B cell (primary cell): ENCODE measurements around the gene TMEM52B. TPM values are rescaled to one million over a fixed set of nuclear protein-coding genes. Genes with fewer than 3 reads are reported as not detected.
"Not testable (repeated sequence)": the region's sequence is repeated elsewhere in the genome, so short reads cannot be mapped to it uniquely, and the experiment has no call there.

Source experiments
- ATAC-seq: fragments of 200-7000 bp; cut with Tn5 transposase; one replicate; pipeline ENCODE4 v1.10.0; 2021; ENCODE audit warnings: low read depth, mild to moderate bottlenecking, moderate number of reproducible peaks, moderate library complexity
- CTCF ChIA-PET: fragments of 350-600 bp; sonication (Branson Sonifier 250); formaldehyde crosslinking; loops from one replicate; lab custom pipeline; 2021; ENCODE audit warnings: antibody characterized with exemption, inconsistent platforms; lab: Charles Lee
- POLR2A ChIA-PET: fragments of 350-600 bp; sonication (Branson Sonifier 250); formaldehyde crosslinking; loops from one replicate; lab custom pipeline; 2021; ENCODE audit warnings: antibody characterized with exemption; lab: Charles Lee
- DNase-seq: peaks from one replicate; pipeline ENCODE4 v3.0.0; 2013
- H2AFZ ChIP-seq: 2 replicates; pipeline ENCODE4 v1.6.1; 2012; ENCODE audit warnings: mild to moderate bottlenecking, low read depth, low read length; ENCODE audit not compliant: insufficient read depth, poor library complexity, severe bottlenecking
- H3K27ac ChIP-seq, 2 donors: 1 replicate in 1 of 2; 2 replicates in 1 of 2; pipeline ENCODE4 v1.5.1; 2012 to 2013; ENCODE audit warnings: low read length in 2 of 2, mild to moderate bottlenecking in 2 of 2, moderate library complexity in 1 of 2
- H3K27me3 ChIP-seq, 4 experiments: fragments of 200-600 bp in 1 of 4; sonication (generic) in 1 of 4; replicated peaks in 1 of 4; 1 replicate in 2 of 4; 2 replicates in 2 of 4; pipeline versions ENCODE4 v1.6.1 to v1.7.0; 2013 to 2016; ENCODE audit warnings: low read length in 3 of 4, mild to moderate bottlenecking in 2 of 4, mixed read lengths in 1 of 4, moderate library complexity in 1 of 4; ENCODE audit not compliant: insufficient read depth in 4 of 4, control insufficient read depth in 3 of 4; ENCODE audit errors: control extremely low read depth in 1 of 4
- H3K36me3 ChIP-seq, 2 experiments: replicated peaks in 1 of 2; 1 replicate in 1 of 2; 2 replicates in 1 of 2; pipeline versions ENCODE4 v1.6.1 to v1.7.1; 2013; ENCODE audit warnings: low read length in 1 of 2; ENCODE audit not compliant: insufficient read depth in 2 of 2, control insufficient read depth in 1 of 2; ENCODE audit errors: control extremely low read depth in 1 of 2, extremely low read depth in 1 of 2
- H3K4me1 ChIP-seq, 2 donors: fragments of 200-600 bp in 1 of 2; sonication (generic) in 1 of 2; 1 replicate in 1 of 2; 2 replicates in 1 of 2; pipeline versions ENCODE4 v1.5.1 to v1.6.1; 2013 to 2017; ENCODE audit warnings: low read length in 2 of 2; ENCODE audit not compliant: control insufficient read depth in 2 of 2, insufficient read depth in 2 of 2
- H3K4me2 ChIP-seq: replicated peaks from 2 replicates; pipeline ENCODE3; 2012; ENCODE audit warnings: mild to moderate bottlenecking, low read depth, low read length; ENCODE audit not compliant: poor library complexity, severe bottlenecking
- H3K4me3 ChIP-seq, 5 experiments: fragments of 200-600 bp in 1 of 5; sonication (generic) in 1 of 5; 1 replicate in 3 of 5; 2 replicates in 2 of 5; pipeline versions ENCODE4 v1.5.1 to v1.7.0; 2011 to 2016; ENCODE audit warnings: low read length in 4 of 5, mild to moderate bottlenecking in 4 of 5, low read depth in 2 of 5, control low read depth in 1 of 5, moderate library complexity in 1 of 5; ENCODE audit not compliant: insufficient read depth in 1 of 5; ENCODE audit errors: control extremely low read depth in 1 of 5, extremely low read depth in 1 of 5
- H3K79me2 ChIP-seq: fragments of 200-600 bp; sonication (generic); one replicate; pipeline ENCODE4 v1.6.0; 2016; ENCODE audit warnings: low read length; ENCODE audit not compliant: control insufficient read depth, insufficient read depth
- H3K9ac ChIP-seq: fragments of 200-600 bp; sonication (generic); 2 replicates; pipeline ENCODE4 v1.6.1; 2017; ENCODE audit warnings: mild to moderate bottlenecking, low read length, moderate library complexity
- H3K9me3 ChIP-seq, 3 donors: one replicate each; pipeline versions ENCODE4 v1.6.1 to v1.7.1; 2013; ENCODE audit warnings: low read length in 2 of 3; ENCODE audit not compliant: control insufficient read depth in 2 of 3, insufficient read depth in 1 of 3; ENCODE audit errors: control extremely low read depth in 1 of 3
- H4K20me1 ChIP-seq: 2 replicates; pipeline ENCODE4 v1.6.0; 2012; ENCODE audit warnings: mild to moderate bottlenecking, low read length; ENCODE audit not compliant: insufficient read depth, control insufficient read depth, poor library complexity, severe bottlenecking
- H3K27ac Mint-ChIP-seq: one replicate; pipeline ENCODE4 v1.8.0; 2021; ENCODE audit warnings: mixed read lengths
- H3K27me3 Mint-ChIP-seq: one replicate; pipeline ENCODE4 v1.8.0; 2021; ENCODE audit warnings: mixed read lengths
- H3K4me1 Mint-ChIP-seq: one replicate; pipeline ENCODE4 v1.8.0; 2021; ENCODE audit warnings: mixed read lengths
- H3K4me3 Mint-ChIP-seq: one replicate; pipeline ENCODE4 v1.8.0; 2021; ENCODE audit warnings: mixed read lengths
- H3K9me3 Mint-ChIP-seq: one replicate; pipeline ENCODE4 v1.8.0; 2022; ENCODE audit warnings: mixed read lengths; ENCODE audit not compliant: insufficient read depth
- CTCF ChIP-seq: fragments of 200-600 bp; IDR thresholded peaks from one replicate; pipeline ENCODE4 v1.8.0; 2022; ENCODE audit warnings: antibody characterized with exemption, mild to moderate bottlenecking
- EZH2 ChIP-seq: IDR thresholded peaks from 2 replicates; pipeline ENCODE4 v1.6.1; 2012; ENCODE audit warnings: borderline replicate concordance, low read depth, mild to moderate bottlenecking, moderate library complexity, low read length; ENCODE audit not compliant: insufficient read depth, poor library complexity, severe bottlenecking
- WGBS: methylation state at CpG from one replicate; pipeline ENCODE4 v1.1.5; 2013; ENCODE audit warnings: missing lambda C conversion rate; ENCODE audit not compliant: insufficient coverage; 5-methylcytosine and 5-hydroxymethylcytosine counted together
- intact Hi-C: fragments of 100-400 bp; cut with micrococcal nuclease; formaldehyde crosslinking; loops from one replicate; pipeline ENCODE4 v1.10.0; 2022
- polyA plus RNA-seq: library from polyadenylated mRNA; depleted of rRNA; stranded (reverse); fragments of >200 nt; gene quantifications from 2 replicates; pipeline ENCODE4 v1.2.3, GENCODE V29; 2012
- total RNA-seq, 2 donors: library from RNA; stranded (reverse); fragments of 120-200 nt in 1 of 2; gene quantifications; 1 replicate in 1 of 2; 2 replicates in 1 of 2; pipeline versions ENCODE4 v1.2.3 to v1.2.4, GENCODE V29; 2013 to 2022

The TMEM52B gene
- total and polyA plus RNA-seq, 2 donors (not counting 1 experiment from before 2014, with no cell fraction given): 0.03 TPM; not detected in 1

DNA sequence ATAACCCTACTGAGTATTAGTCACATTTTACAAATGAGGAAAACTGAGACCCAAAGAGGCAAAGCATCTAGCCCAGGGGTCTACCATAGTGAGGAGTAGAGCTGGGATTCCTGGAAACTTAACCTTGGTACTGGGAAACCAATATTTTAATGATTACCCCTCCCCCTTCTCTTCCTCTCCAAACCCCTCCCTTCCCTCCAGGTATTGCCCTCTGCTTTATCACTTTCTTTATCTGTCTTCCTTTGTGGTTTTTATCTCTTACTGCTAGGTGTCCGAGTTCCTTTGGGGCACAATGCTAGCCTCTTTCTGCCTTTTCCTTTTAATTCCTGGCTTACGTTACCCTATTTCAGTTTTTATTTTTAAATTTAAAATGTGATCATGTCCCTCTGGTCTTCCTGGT is 36.6 kb downstream of the TMEM52B start:
- no peak overlapping the region for H3K27ac ChIP-seq
- H3K4me3 ChIP-seq: no peak overlapping the region
- H3K27me3 ChIP-seq: peaks cover 0 to 39% (median 20%) of the 10 kb centered on the region in 4 experiments
- WGBS: no CpG with 5 or more reads among the region's 2 CpGs
- no peaks in the 10 kb centered on the region for H4K20me1 ChIP-seq
- H3K4me2 ChIP-seq: no peak overlapping the region
- POLR2A ChIA-PET: no interaction called here
- intact Hi-C loops: loop anchor here (10.0 kb wide), 1 partner anchor 959 kb away; the partner anchor contains the start of gene SMIM10L1
- TF ChIP-seq CTCF (no peak), EZH2 (no peak)
- ATAC-seq: no peak
- Mint-ChIP-seq H3K27me3 (peaks cover 27% of the 10 kb centered on the region), H3K27ac (no peak overlapping the region), H3K4me3 (no peak overlapping the region), H3K4me1 (peaks cover 19% of the 10 kb centered on the region), H3K9me3 (no peaks in the 10 kb centered on the region)
- CTCF ChIA-PET: interaction anchor here (1.8 kb wide), 1 partner anchor 20 kb away, joined by 3 read pairs; no protein-coding TSS in a partner anchor
- H3K36me3 ChIP-seq: no peaks in the 10 kb centered on the region
- no peak overlapping the region for H3K9ac ChIP-seq
- DNase-seq: no peak
- H3K79me2 ChIP-seq: no peaks in the 10 kb centered on the region
- H2AFZ ChIP-seq: no peak overlapping the region
- peaks cover 0 to 3% (median 0%) of the 10 kb centered on the region in 3 donors for H3K9me3 ChIP-seq
- H3K4me1 ChIP-seq: peaks cover 13 to 18% of the 10 kb centered on the region in 2 donors

GRCh38 chr12:10215946-10216345 is 37.1 kb downstream of the TMEM52B start:
- H3K4me3 ChIP-seq, H4K20me1 ChIP-seq, ATAC-seq, H3K9me3 Mint-ChIP-seq, H3K4me2 ChIP-seq, DNase-seq, H2AFZ ChIP-seq, H3K27ac ChIP-seq, H3K27ac Mint-ChIP-seq, H3K9me3 ChIP-seq, H3K9ac ChIP-seq, H3K4me3 Mint-ChIP-seq, H3K36me3 ChIP-seq, POLR2A ChIA-PET, H3K79me2 ChIP-seq: not testable (repeated sequence)
- Histone ChIP-seq H3K4me1 (peaks cover 13 to 18% of the 10 kb centered on the region in 2 donors), H3K27me3 (peaks cover 0 to 39% (median 20%) of the 10 kb centered on the region in 4 experiments)
- intact Hi-C loops: loop anchor here (10.0 kb wide), 1 partner anchor 959 kb away; the partner anchor contains the start of gene SMIM10L1
- CTCF ChIA-PET: interaction anchor here (1.8 kb wide), 1 partner anchor 19 kb away, joined by 3 read pairs; no protein-coding TSS in a partner anchor
- Mint-ChIP-seq H3K4me1 (peaks cover 19% of the 10 kb centered on the region), H3K27me3 (peaks cover 27% of the 10 kb centered on the region)
- 90% methylated on average over 7 of the region's 13 CpGs for WGBS
